SK-N-SH (cell line): ENCODE measurements around the gene IRF5. TPM values are rescaled to one million over a fixed set of nuclear protein-coding genes. Genes with fewer than 3 reads are reported as not detected.

Experiments used
- CTCF ChIA-PET: fragments of 300-600, 350-600 bp; formaldehyde crosslinking; extraction: SDS; loops from one replicate; lab custom pipeline; 2021; lab: Yijun Ruan, JAX
- POLR2A ChIA-PET: fragments of 350-600 bp; sonication (Branson Sonifier 250); formaldehyde crosslinking; extraction: SDS; loops from one replicate; lab custom pipeline; 2020; ENCODE audit warnings: antibody characterized with exemption, inconsistent platforms; lab: Yijun Ruan, JAX
- DNase-seq: peaks from one replicate; pipeline ENCODE4 v3.0.0; 2012
- H2AFZ ChIP-seq: fragments of 200-600 bp; sonication (generic); 2 replicates; pipeline ENCODE4 v1.8.1; 2016; ENCODE audit warnings: antibody characterized with exemption, mild to moderate bottlenecking, low read depth
- H3F3A ChIP-seq: fragments of 200-600 bp; sonication (generic); replicated peaks from 2 replicates; pipeline ENCODE3; 2016; ENCODE audit warnings: antibody characterized with exemption, mild to moderate bottlenecking; ENCODE audit not compliant: insufficient read depth
- H3K27ac ChIP-seq, 2 experiments: fragments of 200-500 bp in 1 of 2; fragments of 200-600 bp in 1 of 2; sonication (Bioruptor generic) in 1 of 2; sonication (generic), shearing (Covaris generic) in 1 of 2; 2 replicates each; pipeline versions ENCODE4 v1.5.1 to v1.6.1; 2014 to 2016; ENCODE audit warnings: low read depth in 2 of 2, inconsistent platforms in 1 of 2, low read length in 1 of 2, mild to moderate bottlenecking in 1 of 2, mixed read lengths in 1 of 2
- H3K27me3 ChIP-seq: fragments of 200-600 bp; sonication (generic), shearing (Covaris generic); 2 replicates; pipeline ENCODE4 v1.6.1; 2016; ENCODE audit warnings: mixed run types; ENCODE audit not compliant: insufficient read depth
- H3K36me3 ChIP-seq, 2 experiments: fragments of 200-500 bp in 1 of 2; fragments of 200-600 bp in 1 of 2; sonication (Bioruptor generic) in 1 of 2; sonication (generic) in 1 of 2; replicated peaks in 1 of 2; 2 replicates each; pipeline versions ENCODE3 to v1.5.1; 2014 to 2016; ENCODE audit warnings: low read length in 1 of 2, mild to moderate bottlenecking in 1 of 2; ENCODE audit not compliant: insufficient read depth in 2 of 2, control insufficient read depth in 1 of 2
- H3K4me1 ChIP-seq, 2 experiments: fragments of 200-500 bp in 1 of 2; fragments of 200-600 bp in 1 of 2; sonication (Bioruptor generic) in 1 of 2; sonication (generic), shearing (Covaris generic) in 1 of 2; 2 replicates each; pipeline versions ENCODE4 v1.5.1 to v1.6.1; 2014 to 2016; ENCODE audit warnings: low read depth in 1 of 2, low read length in 1 of 2, mixed run types in 1 of 2; ENCODE audit not compliant: insufficient read depth in 2 of 2, control insufficient read depth in 1 of 2
- H3K4me2 ChIP-seq: fragments of 200-600 bp; sonication (generic), shearing (Covaris generic); 2 replicates; pipeline ENCODE4 v1.6.1; 2017; ENCODE audit warnings: mixed run types
- H3K4me3 ChIP-seq, 2 experiments: fragments of 200-500 bp in 1 of 2; fragments of 200-600 bp in 1 of 2; sonication (Bioruptor generic) in 1 of 2; sonication (generic), shearing (Covaris generic) in 1 of 2; 2 replicates each; pipeline versions ENCODE4 v1.5.1 to v1.8.1; 2014 to 2016; ENCODE audit warnings: low read depth in 2 of 2, inconsistent platforms in 1 of 2, low read length in 1 of 2, mild to moderate bottlenecking in 1 of 2, mixed read lengths in 1 of 2, moderate library complexity in 1 of 2
- H3K79me2 ChIP-seq: fragments of 200-600 bp; sonication (generic); 2 replicates; pipeline ENCODE4 v1.8.1; 2017; ENCODE audit warnings: mild to moderate bottlenecking; ENCODE audit not compliant: insufficient read depth
- H3K9ac ChIP-seq: fragments of 200-600 bp; sonication (generic); 2 replicates; pipeline ENCODE4 v1.6.1; 2017; ENCODE audit warnings: mixed run types
- H3K9me2 ChIP-seq: fragments of 200-600 bp; sonication (generic); 2 replicates; pipeline ENCODE4 v1.6.1; 2017; ENCODE audit warnings: mixed run types
- H3K9me3 ChIP-seq: fragments of 200-600 bp; sonication (generic); 2 replicates; pipeline ENCODE4 v1.6.1; 2017; ENCODE audit warnings: mixed run types, mild to moderate bottlenecking, moderate library complexity
- H4K20me1 ChIP-seq: fragments of 200-600 bp; sonication (generic); 2 replicates; pipeline ENCODE4 v1.6.1; 2017; ENCODE audit warnings: mild to moderate bottlenecking, mixed run types; ENCODE audit not compliant: insufficient read depth
- CTCF ChIP-seq: fragments of 200-600 bp; sonication (generic); IDR thresholded peaks from 2 replicates; pipeline ENCODE4 v1.6.1; 2017; ENCODE audit warnings: antibody characterized with exemption, mild to moderate bottlenecking, moderate library complexity
- ELF1 ChIP-seq: IDR thresholded peaks from 2 replicates; pipeline ENCODE4 v1.4.0; 2012
- FOXJ3 ChIP-seq: sonication (generic); formaldehyde crosslinking; IDR thresholded peaks from 2 replicates; pipeline ENCODE4 v1.5.1; 2020; ENCODE audit warnings: mild to moderate bottlenecking, missing genetic modification reagents
- GABPA ChIP-seq: IDR thresholded peaks from 2 replicates; pipeline ENCODE4 v1.4.0; 2012; ENCODE audit warnings: low read depth, mild to moderate bottlenecking
- MEF2A ChIP-seq: IDR thresholded peaks from 2 replicates; pipeline ENCODE4 v1.4.0; 2012; ENCODE audit warnings: low read depth, borderline replicate concordance
- MXI1 ChIP-seq: IDR thresholded peaks from 2 replicates; pipeline ENCODE4 v1.6.1; 2012; ENCODE audit warnings: mild to moderate bottlenecking, low read depth, low read length, improper control_type of control experiment
- RXRA ChIP-seq: IDR thresholded peaks from 2 replicates; pipeline ENCODE4 v1.4.0; 2012; ENCODE audit warnings: low read depth, mild to moderate bottlenecking, borderline replicate concordance
- TAF1 ChIP-seq: IDR thresholded peaks from 2 replicates; pipeline ENCODE4 v1.6.1; 2012; ENCODE audit warnings: low read depth, mild to moderate bottlenecking, low read length, moderate library complexity, borderline replicate concordance
- USF2 ChIP-seq: fragments of 150-350 bp; IDR thresholded peaks from 2 replicates; pipeline ENCODE4 v1.6.1; 2017; ENCODE audit warnings: antibody characterized with exemption, low read length, low read depth, borderline replicate concordance
- WGBS: methylation state at CpG from one replicate; pipeline ENCODE4 v1.1.6; 2017; ENCODE audit warnings: low lambda C conversion rate; 5-methylcytosine and 5-hydroxymethylcytosine counted together
- polyA plus RNA-seq, 3 experiments: library from polyadenylated mRNA; depleted of rRNA; stranded (reverse); fragments of >200 nt; gene quantifications; 2 replicates each; pipeline ENCODE4 v1.2.3, GENCODE V29; 2012
- TF ChIP-seq, protein P1 (sequence below): IDR thresholded peaks from 2 replicates; pipeline ENCODE4 v1.4.0; 2012; ENCODE audit warnings: low read depth, borderline replicate concordance
- TF ChIP-seq, protein P2 (sequence below): IDR thresholded peaks from 2 replicates; pipeline ENCODE4 v1.6.1; 2012; ENCODE audit warnings: mild to moderate bottlenecking, low read depth, low read length, moderate library complexity

Gene IRF5
- polyA plus RNA-seq, 1 of the 3 experiments (the other 2 are of a cell fraction), result 0.62 TPM

- no peaks in the 10 kb centered on the region for H3K9me2 ChIP-seq
- no peaks in the 10 kb centered on the region for H3K36me3 ChIP-seq
- no peaks in the 10 kb centered on the region for H3K79me2 ChIP-seq
- H3K4me2 ChIP-seq, result no peak overlapping the region; the same call in 1 of the 2 replicates
- CTCF ChIA-PET, result interaction anchor here (0.8 to 2.1 kb wide), 4 partner anchors 10 to 245 kb away, joined by 3 to 11 read pairs (median 6); no protein-coding TSS in a partner anchor
- H3K4me1 ChIP-seq, result no peaks in the 10 kb centered on the region; a peak in 1 of 4 replicates
- POLR2A ChIA-PET, result no interaction called here
- DNase-seq, result peak; percentile 84
- H3K9ac ChIP-seq, result no peak overlapping the region
- H3K27me3 ChIP-seq, result peaks cover 14% of the 10 kb centered on the region; the same call in 1 of the 2 replicates
- peak overlapping the region; percentile 29 to 41; a peak in 3 of 4 replicates for H3K4me3 ChIP-seq
- 14% methylated on average over 27 of the region's 67 CpGs for WGBS
- H3F3A ChIP-seq, result no peaks in the 10 kb centered on the region
- no peaks in the 10 kb centered on the region for H3K9me3 ChIP-seq
- no peaks in the 10 kb centered on the region for H4K20me1 ChIP-seq
- no peak for TF ChIP-seq ELF1
- TF ChIP-seq CTCF, result 0 out of 2 replicates have a peak, but pooled peaks have one; percentile 10
- peak overlapping the region; percentile 46; the same call in 1 of the 2 replicates for H2AFZ ChIP-seq
- no peak overlapping the region for H3K27ac ChIP-seq
These were observed 47.2 kb upstream of the IRF5 start for GRCh38 chr7:128890306-128891109.

DNA sequence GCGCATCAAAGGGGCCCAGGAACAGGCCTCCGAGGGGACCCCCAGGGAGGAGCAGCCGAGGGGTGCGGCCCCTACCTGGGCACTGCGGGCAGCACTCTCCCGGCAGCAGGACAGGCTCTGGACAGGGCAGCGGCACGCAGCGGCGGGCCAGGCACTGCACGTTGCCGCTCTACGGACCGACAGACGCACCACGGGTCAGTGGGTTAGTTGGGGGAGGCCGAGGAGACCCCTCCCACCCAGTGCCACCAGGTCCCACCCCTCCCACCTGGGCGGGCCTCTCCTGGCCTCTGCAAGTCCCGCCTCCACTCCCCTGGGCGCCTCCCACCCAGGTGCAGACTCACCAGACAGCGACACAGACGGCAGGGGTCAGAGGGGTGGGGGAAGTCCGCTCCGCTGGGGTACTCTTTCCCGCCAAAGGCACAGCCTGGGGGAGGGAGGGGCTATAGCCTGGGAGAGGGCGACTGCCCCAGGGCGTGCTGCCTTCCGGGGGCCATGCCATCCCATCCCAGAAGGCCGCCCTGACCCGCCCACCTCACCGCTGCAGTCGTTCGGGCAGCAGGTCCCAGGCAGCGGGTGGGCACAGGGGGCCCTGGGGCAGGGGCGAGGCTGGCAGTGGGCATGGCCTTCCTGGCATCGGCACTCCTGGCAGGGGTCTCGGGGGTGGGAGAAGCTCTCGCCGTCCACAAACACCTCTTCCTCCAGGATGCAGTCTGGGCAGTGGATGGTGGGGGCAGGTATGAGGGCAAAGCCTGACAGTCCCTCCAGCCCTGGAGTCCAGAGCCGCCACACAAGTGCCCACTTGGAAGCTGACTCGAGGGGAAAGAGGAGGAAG is 46.4 kb upstream of the IRF5 start:
- no peaks in the 10 kb centered on the region for H4K20me1 ChIP-seq
- H3K4me1 ChIP-seq, result no peaks in the 10 kb centered on the region; a peak in 1 of 4 replicates
- no peak overlapping the region; the same call in 1 of the 2 replicates for H3K4me2 ChIP-seq
- POLR2A ChIA-PET, result no interaction called here
- no peaks in the 10 kb centered on the region for H3K79me2 ChIP-seq
- WGBS, result 38% methylated on average over 21 of the region's 41 CpGs
- CTCF ChIA-PET, result interaction anchor here (0.6 to 4.1 kb wide), 4 partner anchors 8 to 438 kb away, joined by 3 to 31 read pairs (median 3); no protein-coding TSS in a partner anchor
- H3K36me3 ChIP-seq, result no peaks in the 10 kb centered on the region
- TF ChIP-seq USF2, result no peak
- TF ChIP-seq, protein P1, sequence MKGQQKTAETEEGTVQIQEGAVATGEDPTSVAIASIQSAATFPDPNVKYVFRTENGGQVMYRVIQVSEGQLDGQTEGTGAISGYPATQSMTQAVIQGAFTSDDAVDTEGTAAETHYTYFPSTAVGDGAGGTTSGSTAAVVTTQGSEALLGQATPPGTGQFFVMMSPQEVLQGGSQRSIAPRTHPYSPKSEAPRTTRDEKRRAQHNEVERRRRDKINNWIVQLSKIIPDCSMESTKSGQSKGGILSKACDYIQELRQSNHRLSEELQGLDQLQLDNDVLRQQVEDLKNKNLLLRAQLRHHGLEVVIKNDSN, result no peak
- no peak for TF ChIP-seq MEF2A
- no peak for TF ChIP-seq GABPA
- no peak for TF ChIP-seq TAF1
- no peak for TF ChIP-seq RXRA
- TF ChIP-seq CTCF, result no peak
- TF ChIP-seq, protein P2, sequence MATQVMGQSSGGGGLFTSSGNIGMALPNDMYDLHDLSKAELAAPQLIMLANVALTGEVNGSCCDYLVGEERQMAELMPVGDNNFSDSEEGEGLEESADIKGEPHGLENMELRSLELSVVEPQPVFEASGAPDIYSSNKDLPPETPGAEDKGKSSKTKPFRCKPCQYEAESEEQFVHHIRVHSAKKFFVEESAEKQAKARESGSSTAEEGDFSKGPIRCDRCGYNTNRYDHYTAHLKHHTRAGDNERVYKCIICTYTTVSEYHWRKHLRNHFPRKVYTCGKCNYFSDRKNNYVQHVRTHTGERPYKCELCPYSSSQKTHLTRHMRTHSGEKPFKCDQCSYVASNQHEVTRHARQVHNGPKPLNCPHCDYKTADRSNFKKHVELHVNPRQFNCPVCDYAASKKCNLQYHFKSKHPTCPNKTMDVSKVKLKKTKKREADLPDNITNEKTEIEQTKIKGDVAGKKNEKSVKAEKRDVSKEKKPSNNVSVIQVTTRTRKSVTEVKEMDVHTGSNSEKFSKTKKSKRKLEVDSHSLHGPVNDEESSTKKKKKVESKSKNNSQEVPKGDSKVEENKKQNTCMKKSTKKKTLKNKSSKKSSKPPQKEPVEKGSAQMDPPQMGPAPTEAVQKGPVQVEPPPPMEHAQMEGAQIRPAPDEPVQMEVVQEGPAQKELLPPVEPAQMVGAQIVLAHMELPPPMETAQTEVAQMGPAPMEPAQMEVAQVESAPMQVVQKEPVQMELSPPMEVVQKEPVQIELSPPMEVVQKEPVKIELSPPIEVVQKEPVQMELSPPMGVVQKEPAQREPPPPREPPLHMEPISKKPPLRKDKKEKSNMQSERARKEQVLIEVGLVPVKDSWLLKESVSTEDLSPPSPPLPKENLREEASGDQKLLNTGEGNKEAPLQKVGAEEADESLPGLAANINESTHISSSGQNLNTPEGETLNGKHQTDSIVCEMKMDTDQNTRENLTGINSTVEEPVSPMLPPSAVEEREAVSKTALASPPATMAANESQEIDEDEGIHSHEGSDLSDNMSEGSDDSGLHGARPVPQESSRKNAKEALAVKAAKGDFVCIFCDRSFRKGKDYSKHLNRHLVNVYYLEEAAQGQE, result no peak
- TF ChIP-seq FOXJ3, result no peak
- TF ChIP-seq MXI1, result no peak
- H3K4me3 ChIP-seq, result peak overlapping the region; percentile 29 to 41; a peak in 3 of 4 replicates
- no peaks in the 10 kb centered on the region for H3K9me2 ChIP-seq
- H2AFZ ChIP-seq, result peak overlapping the region; percentile 46; the same call in 1 of the 2 replicates
- H3F3A ChIP-seq, result no peaks in the 10 kb centered on the region
- no peak overlapping the region for H3K9ac ChIP-seq
- peaks cover 14% of the 10 kb centered on the region; the same call in 1 of the 2 replicates for H3K27me3 ChIP-seq
- no peaks in the 10 kb centered on the region for H3K9me3 ChIP-seq
- no peak overlapping the region for H3K27ac ChIP-seq
- DNase-seq, result peak; percentile 72
